Measurements from ENCODE around the gene MIOS.
A peak's percentile ranks its signal among the peaks of the same experiment; 100 is the strongest.
"Not testable (repeated sequence)": the region's sequence is repeated elsewhere in the genome, so short reads cannot be mapped to it uniquely, and the experiment has no call there.

The MIOS gene

DNA sequence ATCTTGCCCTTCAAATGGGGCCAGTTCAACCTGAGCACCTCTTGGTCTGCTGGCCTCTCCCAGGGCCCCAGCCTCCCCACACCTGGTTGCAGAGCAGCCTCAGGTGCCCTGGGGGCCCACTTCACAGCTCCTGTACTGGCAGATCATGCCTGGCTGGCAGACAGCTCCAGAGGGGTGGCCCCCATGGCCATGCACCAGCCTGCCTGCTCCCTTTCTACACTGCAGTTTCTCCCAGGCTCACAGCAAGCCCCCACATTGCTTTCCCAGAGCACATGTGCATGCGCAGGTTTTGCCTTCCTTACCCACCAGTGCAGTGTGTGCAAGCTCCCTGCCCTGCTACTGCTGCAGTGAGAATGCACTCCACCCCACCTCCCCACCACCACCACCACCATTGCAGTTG lies 9.8 kb upstream of the MIOS start:
- Histone ChIP-seq H3K27me3 (ENCODE audit: control insufficient read depth, insufficient read depth, low read length) (no peaks in the 10 kb centered on the region), H3K27ac (ENCODE audit: low read length) (no peak overlapping the region), H3K9ac (ENCODE audit: low read length) (no peak overlapping the region), H3K9me3 (ENCODE audit: control insufficient read depth, low read depth, low read length) (no peaks in the 10 kb centered on the region), H3K4me1 (ENCODE audit: control insufficient read depth, low read depth, low read length) (no peaks in the 10 kb centered on the region), H3K4me3 (ENCODE audit: low read length) (no peak overlapping the region), H3K36me3 (ENCODE audit: control insufficient read depth, low read depth, low read length) (no peaks in the 10 kb centered on the region)

DNA sequence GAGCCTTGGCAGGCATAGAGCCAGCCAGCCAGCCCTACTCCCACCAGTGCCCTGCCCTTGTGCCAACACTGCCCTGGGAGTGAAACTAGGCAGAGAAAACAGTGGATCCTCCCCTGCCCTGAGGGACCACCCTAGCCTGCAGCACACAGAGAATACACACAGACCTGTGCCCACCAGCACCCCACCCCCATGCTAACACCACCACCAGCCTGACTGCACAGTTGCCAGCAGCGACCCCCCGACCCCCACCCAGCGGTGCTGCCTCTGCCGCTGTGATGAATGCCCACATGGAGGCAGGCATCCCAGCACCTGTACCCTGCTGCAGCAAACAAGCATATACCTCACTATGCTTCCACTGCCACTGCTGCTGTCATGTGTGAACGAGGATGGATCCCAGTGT lies 9.4 kb upstream of the MIOS start:
- Histone ChIP-seq H3K4me3 (ENCODE audit: low read length) (no peak overlapping the region), H3K4me1 (ENCODE audit: control insufficient read depth, low read depth, low read length) (no peaks in the 10 kb centered on the region), H3K9ac (ENCODE audit: low read length) (no peak overlapping the region), H3K27me3 (ENCODE audit: control insufficient read depth, insufficient read depth, low read length) (no peaks in the 10 kb centered on the region), H3K9me3 (ENCODE audit: control insufficient read depth, low read depth, low read length) (no peaks in the 10 kb centered on the region), H3K36me3 (ENCODE audit: control insufficient read depth, low read depth, low read length) (no peaks in the 10 kb centered on the region), H3K27ac (ENCODE audit: low read length) (no peak overlapping the region)

DNA sequence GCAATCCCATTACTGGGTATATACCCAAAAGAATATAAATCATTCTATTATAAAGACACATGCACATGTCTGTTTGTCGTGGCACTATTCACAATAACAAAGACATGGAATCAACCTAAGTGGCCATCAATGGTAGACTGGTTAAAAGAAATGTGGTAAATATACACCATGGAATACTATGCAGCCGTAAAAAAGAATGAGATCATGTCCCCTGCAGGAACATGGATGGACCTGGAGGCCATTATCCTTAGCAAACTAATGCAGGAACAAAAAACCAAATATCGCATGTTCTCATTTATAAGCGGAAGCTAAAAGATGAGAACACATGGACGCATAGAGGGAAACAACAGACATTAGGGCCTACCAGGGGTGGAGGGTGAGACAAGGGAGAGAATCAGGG lies 5.1 kb upstream of the MIOS start:
- not testable (repeated sequence) for H3K9ac ChIP-seq (ENCODE audit: low read length); H3K36me3 ChIP-seq (ENCODE audit: control insufficient read depth, low read depth, low read length); H3K9me3 ChIP-seq (ENCODE audit: control insufficient read depth, low read depth, low read length); H3K27ac ChIP-seq (ENCODE audit: low read length); H3K4me1 ChIP-seq (ENCODE audit: control insufficient read depth, low read depth, low read length); H3K4me3 ChIP-seq (ENCODE audit: low read length); H3K27me3 ChIP-seq (ENCODE audit: control insufficient read depth, insufficient read depth, low read length)

GRCh38 chr7:7562736-7563135 lies 3.9 kb upstream of the MIOS start:
- H3K27me3 ChIP-seq (ENCODE audit: control insufficient read depth, insufficient read depth, low read length): no peaks in the 10 kb centered on the region
- H3K4me1 ChIP-seq (ENCODE audit: control insufficient read depth, low read depth, low read length): peaks cover 9% of the 10 kb centered on the region
- H3K27ac ChIP-seq (ENCODE audit: low read length): no peak overlapping the region
- no peaks in the 10 kb centered on the region for H3K9me3 ChIP-seq (ENCODE audit: control insufficient read depth, low read depth, low read length)
- H3K36me3 ChIP-seq (ENCODE audit: control insufficient read depth, low read depth, low read length): no peaks in the 10 kb centered on the region
- H3K9ac ChIP-seq (ENCODE audit: low read length): no peak overlapping the region
- no peak overlapping the region for H3K4me3 ChIP-seq (ENCODE audit: low read length)

GRCh38 chr7:7563269-7563668 lies 3.4 kb upstream of the MIOS start:
- Histone ChIP-seq H3K27ac (ENCODE audit: low read length) (no peak overlapping the region), H3K4me1 (ENCODE audit: control insufficient read depth, low read depth, low read length) (peaks cover 14% of the 10 kb centered on the region), H3K9ac (ENCODE audit: low read length) (no peak overlapping the region), H3K36me3 (ENCODE audit: control insufficient read depth, low read depth, low read length) (no peaks in the 10 kb centered on the region), H3K9me3 (ENCODE audit: control insufficient read depth, low read depth, low read length) (no peaks in the 10 kb centered on the region), H3K27me3 (ENCODE audit: control insufficient read depth, insufficient read depth, low read length) (no peaks in the 10 kb centered on the region), H3K4me3 (ENCODE audit: low read length) (no peak overlapping the region)

GRCh38 chr7:7563813-7564212 lies 2.9 kb upstream of the MIOS start:
- Histone ChIP-seq H3K4me3 (ENCODE audit: low read length) (no peak overlapping the region), H3K9me3 (ENCODE audit: control insufficient read depth, low read depth, low read length) (no peaks in the 10 kb centered on the region), H3K4me1 (ENCODE audit: control insufficient read depth, low read depth, low read length) (peaks cover 20% of the 10 kb centered on the region), H3K27ac (ENCODE audit: low read length) (no peak overlapping the region), H3K9ac (ENCODE audit: low read length) (no peak overlapping the region), H3K27me3 (ENCODE audit: control insufficient read depth, insufficient read depth, low read length) (no peaks in the 10 kb centered on the region), H3K36me3 (ENCODE audit: control insufficient read depth, low read depth, low read length) (no peaks in the 10 kb centered on the region)

GRCh38 chr7:7564323-7564780 lies 2.3 kb upstream of the MIOS start:
- peaks cover 3% of the 10 kb centered on the region for H3K36me3 ChIP-seq (ENCODE audit: control insufficient read depth, low read depth, low read length)
- no peaks in the 10 kb centered on the region for H3K9me3 ChIP-seq (ENCODE audit: control insufficient read depth, low read depth, low read length)
- H3K27me3 ChIP-seq (ENCODE audit: control insufficient read depth, insufficient read depth, low read length): no peaks in the 10 kb centered on the region
- H3K9ac ChIP-seq (ENCODE audit: low read length): no peak overlapping the region
- no peak overlapping the region for H3K4me3 ChIP-seq (ENCODE audit: low read length)
- peaks cover 20% of the 10 kb centered on the region for H3K4me1 ChIP-seq (ENCODE audit: control insufficient read depth, low read depth, low read length)
- no peak overlapping the region for H3K27ac ChIP-seq (ENCODE audit: low read length)

- Histone ChIP-seq H3K27me3 (ENCODE audit: control insufficient read depth, insufficient read depth, low read length) (no peaks in the 10 kb centered on the region), H3K9me3 (ENCODE audit: control insufficient read depth, low read depth, low read length) (no peaks in the 10 kb centered on the region), H3K9ac (ENCODE audit: low read length) (no peak overlapping the region), H3K4me3 (ENCODE audit: low read length) (no peak overlapping the region), H3K27ac (ENCODE audit: low read length) (no peak overlapping the region), H3K4me1 (ENCODE audit: control insufficient read depth, low read depth, low read length) (peaks cover 20% of the 10 kb centered on the region), H3K36me3 (ENCODE audit: control insufficient read depth, low read depth, low read length) (peaks cover 9% of the 10 kb centered on the region)
Measured at GRCh38 chr7:7565018-7565680, 1.5 kb upstream of the MIOS start.

GRCh38 chr7:7565746-7566650 lies 686 bp upstream of the MIOS start:
- Histone ChIP-seq H3K27me3 (ENCODE audit: control insufficient read depth, insufficient read depth, low read length) (no peaks in the 10 kb centered on the region), H3K4me1 (ENCODE audit: control insufficient read depth, low read depth, low read length) (peaks cover 20% of the 10 kb centered on the region), H3K4me3 (ENCODE audit: low read length) (peak overlapping the region; percentile 87), H3K9me3 (ENCODE audit: control insufficient read depth, low read depth, low read length) (no peaks in the 10 kb centered on the region), H3K9ac (ENCODE audit: low read length) (peak overlapping the region; percentile 92), H3K36me3 (ENCODE audit: control insufficient read depth, low read depth, low read length) (peaks cover 9% of the 10 kb centered on the region), H3K27ac (ENCODE audit: low read length) (no peak overlapping the region)

GRCh38 chr7:7567898-7568531 lies 1.3 kb downstream of the MIOS start:
- H3K4me3 ChIP-seq (ENCODE audit: low read length): peak overlapping the region; percentile 87
- H3K27ac ChIP-seq (ENCODE audit: low read length): no peak overlapping the region
- peaks cover 10% of the 10 kb centered on the region for H3K36me3 ChIP-seq (ENCODE audit: control insufficient read depth, low read depth, low read length)
- H3K4me1 ChIP-seq (ENCODE audit: control insufficient read depth, low read depth, low read length): peaks cover 20% of the 10 kb centered on the region
- peak overlapping the region; percentile 92 for H3K9ac ChIP-seq (ENCODE audit: low read length)
- no peaks in the 10 kb centered on the region for H3K9me3 ChIP-seq (ENCODE audit: control insufficient read depth, low read depth, low read length)
- H3K27me3 ChIP-seq (ENCODE audit: control insufficient read depth, insufficient read depth, low read length): no peaks in the 10 kb centered on the region

DNA sequence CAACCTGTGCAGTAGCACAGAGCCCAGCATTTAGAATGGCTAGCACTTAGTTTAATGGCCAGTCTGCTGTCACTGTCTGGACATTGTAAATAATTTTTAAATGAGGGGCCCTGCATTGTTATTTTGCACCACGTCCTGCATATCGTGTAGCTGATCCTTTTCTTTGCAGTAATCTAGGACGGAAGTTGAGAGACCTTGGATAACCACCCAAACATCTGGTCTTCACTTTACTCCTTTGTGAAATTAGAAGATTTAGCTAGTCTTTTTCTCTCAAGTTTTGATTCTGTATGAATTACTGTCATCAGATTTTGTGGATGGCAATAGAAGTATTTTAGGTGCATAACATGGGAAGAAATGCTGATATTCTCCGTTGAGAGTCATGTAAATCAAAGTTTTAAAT lies 1.9 kb downstream of the MIOS start:
- Histone ChIP-seq H3K9me3 (ENCODE audit: control insufficient read depth, low read depth, low read length) (no peaks in the 10 kb centered on the region), H3K4me1 (ENCODE audit: control insufficient read depth, low read depth, low read length) (peaks cover 20% of the 10 kb centered on the region), H3K27ac (ENCODE audit: low read length) (no peak overlapping the region), H3K36me3 (ENCODE audit: control insufficient read depth, low read depth, low read length) (peaks cover 13% of the 10 kb centered on the region), H3K9ac (ENCODE audit: low read length) (no peak overlapping the region), H3K4me3 (ENCODE audit: low read length) (peak overlapping the region; percentile 87), H3K27me3 (ENCODE audit: control insufficient read depth, insufficient read depth, low read length) (no peaks in the 10 kb centered on the region)
